GM18873 (cell line): ENCODE results near the gene MPO.
A peak's percentile ranks its signal among the peaks of the same experiment; 100 is the strongest.

ENCODE experiments used
- ATAC-seq: cut with Tn5 transposase; IDR thresholded peaks from one replicate; pipeline ENCODE4 v1.9.1; 2021; ENCODE audit warnings: mild to moderate bottlenecking, moderate library complexity, moderate number of reproducible peaks; ENCODE audit not compliant: unreplicated experiment, low FRiP score

The MPO gene

DNA sequence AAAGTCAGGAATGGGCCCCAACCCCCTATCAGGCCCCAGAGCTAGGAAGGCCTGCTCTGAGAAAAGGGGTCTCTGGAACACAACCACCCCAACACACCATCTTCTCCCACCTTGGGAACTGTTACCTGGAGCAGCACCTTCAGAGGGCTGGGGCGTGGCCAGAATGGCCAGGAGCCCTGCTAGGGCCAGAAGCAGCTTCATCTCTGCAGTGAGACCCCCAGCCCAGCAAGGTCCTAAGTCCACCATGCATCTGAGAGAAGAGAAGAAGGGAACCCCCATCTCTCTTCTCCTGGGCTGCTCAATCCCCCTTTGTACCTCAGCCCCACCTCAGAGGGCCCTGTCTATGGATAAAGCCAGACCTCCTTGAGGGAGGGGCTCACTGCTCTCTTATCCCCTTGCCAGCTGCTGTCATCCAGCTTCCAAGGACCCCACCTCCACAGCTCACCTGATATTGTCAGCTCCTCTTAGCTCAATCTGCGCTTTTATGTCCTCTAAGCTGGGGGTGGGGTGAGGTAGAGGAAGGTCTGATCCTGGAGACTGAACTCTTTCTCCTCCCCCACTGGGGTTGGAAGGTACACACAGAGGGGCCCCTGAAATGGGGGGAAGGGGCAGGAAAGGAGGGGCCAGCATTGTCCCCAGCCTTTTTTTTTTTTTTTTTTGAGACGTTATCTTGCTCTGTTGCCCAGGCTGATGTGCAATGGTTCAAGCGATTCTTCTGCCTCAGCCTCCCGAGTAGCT lies at the start of gene MPO:
Gene MPO, minus strand, starts transcription at position 456 of the 738 bp plus-strand sequence. Its CDS starts 177 bp downstream, at position 279.
- ATAC-seq: no peak

DNA sequence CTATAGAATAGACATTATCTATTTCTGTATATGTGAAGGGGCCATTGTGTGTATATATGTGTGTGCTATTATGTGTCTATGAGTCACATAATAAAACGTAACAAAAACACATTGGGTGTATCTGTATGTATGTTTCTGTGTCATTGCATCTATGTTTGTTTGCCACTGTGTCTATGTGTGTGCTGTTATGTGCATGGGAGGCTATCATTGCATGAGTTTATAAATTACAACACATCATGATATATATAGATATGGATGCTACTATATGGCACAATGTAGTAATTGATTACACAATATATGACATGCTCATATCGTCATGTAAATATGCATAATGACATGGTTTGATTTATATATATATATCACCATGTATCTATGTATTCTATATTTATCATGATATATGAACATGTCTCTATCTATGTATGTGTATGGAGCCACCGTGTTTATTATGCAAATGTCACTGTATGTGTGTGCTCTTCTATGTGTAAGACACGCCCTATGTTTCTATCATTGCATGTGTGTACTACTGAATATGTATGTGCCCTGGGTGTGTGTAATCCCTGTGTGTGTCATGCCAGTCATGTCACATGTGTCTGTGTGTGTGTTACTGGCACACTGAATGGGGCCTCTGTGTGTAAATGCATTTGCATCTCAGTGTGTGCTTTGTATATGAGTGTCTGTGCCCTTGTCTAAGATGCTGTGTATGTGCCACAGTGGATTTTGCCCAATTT lies 49.2 kb upstream of the MPO start:
- ATAC-seq: peak; percentile 20

DNA sequence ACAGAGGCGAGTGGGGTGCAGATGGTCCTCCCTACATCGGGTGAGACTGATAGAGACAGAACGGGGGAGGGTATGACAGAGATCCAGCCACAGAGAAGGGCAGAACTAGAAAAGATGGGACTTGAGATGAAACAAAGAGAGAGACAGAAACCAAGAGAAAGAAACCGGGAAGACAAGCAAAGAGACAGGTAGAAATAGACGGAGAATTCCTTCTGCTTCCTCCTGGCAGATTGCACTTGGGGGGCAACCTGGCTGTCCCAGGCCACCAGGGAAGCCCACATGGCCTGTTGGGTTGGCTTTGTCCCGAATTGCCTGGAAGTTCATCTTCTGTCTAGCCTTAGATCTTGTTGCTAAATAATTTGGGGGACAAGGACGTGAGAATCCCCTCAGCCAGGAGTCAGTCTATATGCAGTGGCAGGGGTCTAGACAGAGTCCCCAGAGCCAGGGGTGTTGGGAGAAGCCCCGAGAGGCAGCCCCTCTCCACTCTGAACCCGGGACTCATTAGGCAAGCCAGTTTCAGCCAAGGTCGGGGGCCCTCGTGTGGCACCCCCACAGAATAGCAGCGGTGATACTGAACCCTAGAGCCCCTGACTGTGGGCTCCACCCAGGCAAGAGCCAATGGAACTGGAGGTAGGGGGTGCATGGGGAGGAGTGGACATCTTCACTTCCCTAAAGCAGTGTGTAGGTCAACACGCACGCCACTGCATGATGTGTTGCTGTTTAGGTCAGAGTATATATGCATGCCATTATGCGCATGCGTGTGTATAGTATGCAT lies 48.5 kb upstream of the MPO start:
- peak; percentile 32 for ATAC-seq

DNA sequence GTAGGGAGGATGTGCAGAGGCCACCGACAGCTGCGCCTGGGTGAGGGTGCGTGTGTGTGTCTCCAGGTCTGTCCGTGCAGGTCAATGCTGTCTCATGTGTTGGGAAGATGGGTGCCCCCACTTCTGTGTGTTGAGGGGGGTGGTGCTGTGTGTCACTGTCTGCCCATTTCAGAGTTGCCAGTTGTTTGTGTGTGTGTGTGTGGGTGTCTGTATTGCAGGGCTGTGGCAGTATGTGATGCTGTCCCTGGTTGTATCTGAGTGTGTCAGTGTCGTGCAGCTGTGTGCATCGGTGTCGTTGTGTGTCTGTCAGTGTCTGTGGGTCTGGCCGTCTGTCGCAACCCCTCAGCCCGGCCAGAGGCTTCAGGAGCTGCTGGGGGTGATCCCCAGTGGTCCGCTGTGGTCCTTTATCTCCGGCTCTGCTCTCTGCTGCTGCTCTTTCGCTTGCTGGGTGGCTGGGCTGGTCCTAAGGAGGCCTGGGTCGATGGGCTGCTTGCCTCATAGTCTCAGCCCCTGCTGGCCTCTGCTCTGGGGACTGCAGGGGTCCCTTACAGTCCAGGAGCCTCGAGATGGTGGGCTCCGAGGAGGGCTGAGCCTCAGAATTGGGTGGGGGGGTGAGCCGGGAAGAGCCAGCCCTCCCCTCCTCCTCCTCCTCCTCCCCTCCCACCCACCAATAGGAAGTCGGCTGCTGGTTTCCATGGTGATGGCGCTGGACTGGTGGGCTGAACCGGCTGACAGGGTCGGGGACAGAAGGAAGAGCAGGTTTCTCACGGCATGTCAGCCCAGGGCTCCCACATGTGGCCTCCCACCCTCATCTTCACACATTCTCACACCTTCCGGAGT lies 47.7 kb upstream of the MPO start, which contains the start of gene TSPOAP1:
Gene TSPOAP1, minus strand, starts transcription at position 601 of the 840 bp plus-strand sequence. CDS start 875 bp downstream, outside the sequence.
- no peak for ATAC-seq

DNA sequence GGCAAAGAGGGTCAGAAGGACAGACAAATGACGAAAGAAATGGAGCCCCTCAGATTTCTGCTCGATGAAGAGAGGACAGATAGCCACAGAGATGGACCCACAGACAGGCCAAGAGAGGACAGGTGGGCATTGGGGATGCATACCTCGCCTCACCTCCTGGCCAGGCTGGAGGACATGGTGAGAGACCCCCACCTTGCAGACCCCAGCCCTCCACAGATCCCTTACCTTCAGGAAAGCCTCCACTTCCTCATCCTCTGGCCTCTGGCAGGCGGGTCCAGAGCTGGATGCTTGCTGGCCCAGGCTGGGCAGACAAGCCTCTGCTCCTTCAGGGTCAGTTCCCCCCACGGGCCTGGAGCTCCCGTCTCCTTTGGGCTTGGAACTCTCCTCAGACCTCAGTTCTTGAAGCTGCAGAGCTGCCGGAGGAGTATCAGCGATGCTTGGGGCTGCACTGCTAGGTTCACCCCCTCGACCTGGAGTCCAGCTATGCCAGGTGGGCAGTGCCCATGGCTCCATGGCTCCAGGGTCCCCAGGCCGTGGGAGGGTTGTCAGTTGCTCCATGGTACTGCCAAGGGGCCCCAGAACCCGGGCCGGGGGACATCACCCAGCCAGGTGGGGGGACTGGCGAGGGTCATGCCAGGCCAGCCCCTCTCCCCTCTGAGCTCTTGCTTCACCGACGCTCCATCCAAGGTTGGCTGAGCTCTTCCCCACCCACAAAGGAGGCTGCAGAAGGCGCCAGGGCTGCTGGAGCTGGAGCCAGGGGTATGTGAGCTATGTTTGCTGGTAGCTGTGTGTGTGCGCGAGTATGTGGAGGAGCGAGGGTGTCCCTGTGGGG lies 46.8 kb upstream of the MPO start:
- no peak for ATAC-seq

GRCh38 chr17:58326609-58327362 lies 46.1 kb upstream of the MPO start:
- ATAC-seq: no peak

GRCh38 chr17:58325976-58326468 lies 45.3 kb upstream of the MPO start:
- no peak for ATAC-seq

GRCh38 chr17:58325289-58325726 lies 44.6 kb upstream of the MPO start:
- no peak for ATAC-seq

GRCh38 chr17:58324409-58325288 lies 43.9 kb upstream of the MPO start:
- ATAC-seq: no peak

GRCh38 chr17:58324056-58324408 lies 43.3 kb upstream of the MPO start:
- ATAC-seq: no peak

DNA sequence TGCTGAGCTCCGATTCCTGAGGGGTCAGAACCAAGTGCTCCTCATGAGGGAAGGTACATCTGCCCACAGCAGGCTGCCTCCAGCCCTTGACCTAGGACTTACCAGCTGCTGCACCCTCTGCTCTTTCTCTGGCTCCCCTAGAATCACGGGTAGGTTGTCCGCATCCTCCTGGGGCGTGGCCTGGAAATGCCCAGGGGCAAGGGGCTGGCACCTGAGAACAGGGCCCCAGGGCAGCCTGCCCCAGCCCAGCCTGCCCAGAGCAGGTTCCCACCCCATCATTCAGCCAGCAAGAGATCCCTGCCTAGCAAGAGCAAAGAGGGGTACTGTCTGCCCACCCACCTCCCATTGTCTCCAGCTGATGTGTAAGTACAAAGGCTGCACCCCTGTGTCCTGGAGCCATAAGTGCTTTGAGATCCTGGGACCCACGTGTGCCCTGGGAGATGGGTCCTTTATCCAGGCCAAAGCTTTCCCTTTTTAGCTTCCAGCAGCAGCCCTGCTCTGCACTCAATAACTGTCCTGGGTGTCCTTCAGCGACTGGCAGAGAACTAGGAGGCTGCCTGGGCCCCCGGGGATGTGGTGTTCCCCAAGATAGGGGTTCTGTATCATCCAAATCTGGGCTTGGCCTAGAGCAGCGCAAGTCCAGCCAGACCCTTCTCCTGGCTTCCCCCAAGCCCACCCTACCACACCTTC lies 42.8 kb upstream of the MPO start:
- no peak for ATAC-seq

- no peak for ATAC-seq
These were observed 41.9 kb upstream of the MPO start for GRCh38 chr17:58322581-58323185.

DNA sequence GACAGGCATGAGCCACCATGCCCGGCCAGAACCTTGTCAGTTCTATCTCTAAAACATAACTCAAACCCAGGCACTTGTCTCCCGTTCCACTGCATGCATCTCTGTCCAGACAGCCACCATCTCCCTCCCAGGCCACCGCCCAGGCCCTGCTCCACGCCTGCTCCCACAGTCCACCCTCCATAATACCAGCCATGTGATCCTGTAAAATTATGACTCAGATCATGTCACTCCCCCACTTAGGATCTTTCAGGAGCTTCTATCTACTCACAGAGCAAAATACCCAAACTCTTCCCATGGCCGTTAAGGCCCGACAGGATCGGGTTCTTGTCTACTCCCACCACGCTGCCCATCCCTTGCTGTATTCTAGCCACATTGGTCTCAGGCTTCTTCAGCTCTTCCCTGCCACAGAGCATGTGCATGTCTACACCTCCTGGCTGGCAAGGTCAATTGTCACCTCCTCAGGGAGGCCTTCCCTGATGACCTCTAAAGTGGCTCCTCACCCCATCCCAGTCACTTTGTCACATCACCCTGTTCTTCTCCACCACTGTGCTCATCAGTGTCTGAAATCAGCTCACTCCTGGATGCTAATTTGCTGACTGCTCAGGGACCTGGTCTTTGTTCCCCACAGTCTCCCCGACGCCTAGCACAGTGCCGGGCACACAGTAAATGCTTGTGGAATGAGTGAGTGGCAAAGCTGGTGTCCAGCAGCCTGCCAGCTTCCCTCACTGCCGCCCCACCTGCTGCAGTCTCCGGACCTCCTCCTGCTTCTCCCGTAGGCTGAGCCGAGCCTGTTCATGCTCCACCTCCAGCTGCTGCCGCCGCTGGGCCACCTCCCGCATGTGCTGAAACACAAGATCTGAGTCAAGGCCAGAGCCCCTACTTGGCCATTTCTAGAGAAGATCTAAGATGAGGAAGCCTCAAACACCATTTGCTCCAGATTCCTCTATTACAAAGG lies 41.1 kb upstream of the MPO start:
- no peak for ATAC-seq

- no peak for ATAC-seq
These were observed 40.0 kb upstream of the MPO start for GRCh38 chr17:58320570-58321323.

- ATAC-seq: no peak
These were observed 39.4 kb upstream of the MPO start for GRCh38 chr17:58320163-58320558.
